Common myeloid progenitor, CD34-positive (primary cell): ENCODE measurements around the gene TNFRSF1A.

ENCODE experiments used
- CTCF ChIA-PET: fragments of 350-600 bp; sonication (Branson Sonifier 250); formaldehyde crosslinking; loops from one replicate; lab custom pipeline; 2021; ENCODE audit warnings: antibody characterized with exemption; lab: Charles Lee
- POLR2A ChIA-PET: fragments of 350-600 bp; sonication (Branson Sonifier 250); formaldehyde crosslinking; loops from one replicate; lab custom pipeline; 2021; ENCODE audit warnings: antibody characterized with exemption; lab: Charles Lee
- DNase-seq, 3 donors: peaks; one replicate each; pipeline versions ENCODE4 v3.0.0 to v3.0.0-alpha.2; 2013
- H3K27ac ChIP-seq, 2 experiments: 1 replicate in 1 of 2; 2 replicates in 1 of 2; pipeline ENCODE4 v1.7.0; 2013; ENCODE audit warnings: inconsistent platforms in 2 of 2, low read length in 2 of 2, mild to moderate bottlenecking in 2 of 2, low read depth in 1 of 2, moderate library complexity in 1 of 2; ENCODE audit not compliant: severe bottlenecking in 2 of 2, insufficient read depth in 1 of 2, poor library complexity in 1 of 2
- H3K27me3 ChIP-seq, 5 experiments: replicated peaks in 2 of 5; 1 replicate in 3 of 5; 2 replicates in 2 of 5; pipeline versions ENCODE4 v1.6.1 to v1.7.0; 2013; ENCODE audit warnings: low read length in 4 of 5, mild to moderate bottlenecking in 2 of 5, moderate library complexity in 2 of 5, inconsistent platforms in 1 of 5; ENCODE audit not compliant: insufficient read depth in 5 of 5, control insufficient read depth in 4 of 5
- H3K36me3 ChIP-seq, 4 experiments: 1 replicate in 2 of 4; 2 replicates in 2 of 4; pipeline versions ENCODE4 v1.6.1 to v1.7.0; 2013; ENCODE audit warnings: low read length in 3 of 4, control low read depth in 1 of 4, mild to moderate bottlenecking in 1 of 4; ENCODE audit not compliant: control insufficient read depth in 4 of 4, insufficient read depth in 4 of 4
- H3K4me1 ChIP-seq, 4 experiments: 1 replicate in 3 of 4; 2 replicates in 1 of 4; pipeline versions ENCODE4 v1.6.1 to v1.7.1; 2013; ENCODE audit warnings: low read length in 3 of 4, mild to moderate bottlenecking in 3 of 4, control low read depth in 1 of 4, inconsistent platforms in 1 of 4, moderate library complexity in 1 of 4; ENCODE audit not compliant: control insufficient read depth in 4 of 4, insufficient read depth in 4 of 4; ENCODE audit errors: control extremely low read depth in 1 of 4
- H3K4me3 ChIP-seq, 7 experiments: 1 replicate in 4 of 7; 2 replicates in 3 of 7; pipeline versions ENCODE4 v1.5.1 to v1.7.0; 2013; ENCODE audit warnings: mild to moderate bottlenecking in 7 of 7, low read length in 6 of 7, moderate library complexity in 6 of 7, inconsistent platforms in 2 of 7, low read depth in 2 of 7, control low read depth in 1 of 7; ENCODE audit not compliant: insufficient read depth in 4 of 7, control insufficient read depth in 1 of 7; ENCODE audit errors: extremely low read depth in 1 of 7
- H3K9me3 ChIP-seq, 5 experiments: 1 replicate in 4 of 5; 2 replicates in 1 of 5; pipeline versions ENCODE4 v1.6.1 to v1.7.1; 2013; ENCODE audit warnings: low read length in 4 of 5, mild to moderate bottlenecking in 2 of 5, inconsistent platforms in 1 of 5, low read depth in 1 of 5, moderate library complexity in 1 of 5; ENCODE audit not compliant: control insufficient read depth in 4 of 5, insufficient read depth in 2 of 5; ENCODE audit errors: control extremely low read depth in 1 of 5
- WGBS: methylation state at CpG from one replicate; pipeline ENCODE4 v1.1.5; 2013; ENCODE audit not compliant: insufficient coverage; 5-methylcytosine and 5-hydroxymethylcytosine counted together

The TNFRSF1A gene

DNA sequence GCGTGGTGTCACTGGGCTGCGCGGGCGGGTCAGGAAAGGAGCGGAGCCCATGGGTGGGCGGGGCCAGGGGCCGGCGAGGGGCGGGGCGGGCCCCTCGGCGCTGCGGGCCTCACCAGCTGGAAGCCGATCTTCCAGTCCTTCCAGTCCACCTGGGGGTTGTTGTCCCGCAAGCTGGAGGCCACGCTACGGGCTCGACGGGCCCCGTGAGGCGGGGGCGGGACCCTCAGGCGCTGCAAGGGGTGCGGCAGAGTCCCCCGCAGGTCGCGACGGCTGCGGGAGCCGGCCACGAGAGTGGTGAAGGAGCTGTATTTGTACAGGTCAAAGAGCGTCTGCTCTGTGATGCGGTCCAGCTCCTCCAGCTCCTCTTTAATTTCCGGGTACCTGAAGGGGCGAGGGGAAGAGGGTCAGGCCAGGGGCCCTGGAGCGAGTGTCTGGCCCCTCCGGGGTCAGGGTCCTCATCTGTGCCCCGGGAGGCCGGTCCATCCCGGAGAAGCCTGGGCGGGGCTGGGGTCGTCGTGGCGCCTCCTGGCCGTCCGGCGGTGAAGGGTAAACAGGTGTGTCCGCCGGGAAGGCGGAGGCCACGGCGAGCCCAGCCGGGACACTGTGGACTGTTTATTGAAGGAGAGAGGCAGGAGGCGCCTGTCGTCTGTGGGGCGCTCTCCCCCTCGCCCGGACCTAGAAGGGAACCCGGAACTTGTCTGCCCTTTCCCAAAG lies 21.6 kb upstream of the TNFRSF1A start:
- ChIA-PET POLR2A (interaction anchor here (0.8 to 1.8 kb wide), 3 partner anchors 18 to 27 kb away, joined by 5 to 12 read pairs (median 5); partner anchors contain the start of gene TNFRSF1A), CTCF (interaction anchor here (0.8 to 7.2 kb wide), 10 partner anchors 10 to 134 kb away, joined by 3 to 84 read pairs (median 7); partner anchors contain the start of genes SCNN1A and TNFRSF1A)
- no peaks in the 10 kb centered on the region for H3K27me3 ChIP-seq
- no peaks in the 10 kb centered on the region for H3K36me3 ChIP-seq
- H3K4me3 ChIP-seq: peak overlapping the region; percentile 72 to 92 (median 79)
- H3K9me3 ChIP-seq: no peaks in the 10 kb centered on the region
- peaks cover 8 to 43% (median 24%) of the 10 kb centered on the region in 4 experiments for H3K4me1 ChIP-seq
- H3K27ac ChIP-seq: peak overlapping the region in 1 of 2 experiments; percentile 76
- DNase-seq: peak; percentile 66 to 83 (median 78)
- WGBS: 2% methylated on average over 48 of the region's 59 CpGs

- peak overlapping the region in 1 of 2 experiments; percentile 76 for H3K27ac ChIP-seq
- no peak for DNase-seq
- no CpG with 5 or more reads among the region's 4 CpGs for WGBS
- H3K9me3 ChIP-seq: no peaks in the 10 kb centered on the region
- ChIA-PET POLR2A (interaction anchor here (0.8 to 1.8 kb wide), 3 partner anchors 17 to 26 kb away, joined by 5 to 12 read pairs (median 5); partner anchors contain the start of gene TNFRSF1A), CTCF (interaction anchor here (0.8 to 7.2 kb wide), 10 partner anchors 9 to 135 kb away, joined by 3 to 84 read pairs (median 7); partner anchors contain the start of genes SCNN1A and TNFRSF1A)
- no peaks in the 10 kb centered on the region for H3K27me3 ChIP-seq
- H3K4me3 ChIP-seq: peak overlapping the region in 5 of 7 experiments; percentile 25 to 92 (median 82)
- peaks cover 4 to 39% (median 20%) of the 10 kb centered on the region in 4 experiments for H3K4me1 ChIP-seq
- no peaks in the 10 kb centered on the region for H3K36me3 ChIP-seq
Observed at GRCh38 chr12:6363010-6363329, 21.1 kb upstream of the TNFRSF1A start.

DNA sequence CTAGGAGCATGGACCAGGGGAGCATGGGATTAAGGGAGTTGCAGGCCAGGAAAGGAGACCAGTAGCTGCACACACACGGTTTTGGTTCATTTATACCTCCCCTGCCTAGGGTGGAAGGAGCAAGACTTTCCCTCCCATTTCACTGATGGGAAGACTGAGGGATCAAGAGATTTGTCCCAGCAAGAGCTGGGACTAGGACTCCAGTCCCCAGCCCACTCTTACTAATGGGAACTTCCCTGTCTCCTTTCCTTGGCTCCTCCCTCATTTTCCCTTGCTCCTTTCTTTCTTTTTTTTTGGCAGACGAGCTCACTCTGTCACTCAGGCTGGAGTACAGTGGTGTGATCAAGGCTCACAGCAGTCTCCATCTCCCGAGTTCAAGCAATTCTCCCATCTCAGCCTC lies 20.5 kb upstream of the TNFRSF1A start:
- no peaks in the 10 kb centered on the region for H3K9me3 ChIP-seq
- H3K4me1 ChIP-seq: peaks cover 2 to 34% (median 15%) of the 10 kb centered on the region in 4 experiments
- WGBS: 100% methylated on average over 2 of the region's 3 CpGs
- no peak for DNase-seq
- H3K36me3 ChIP-seq: no peaks in the 10 kb centered on the region
- no peak overlapping the region for H3K4me3 ChIP-seq
- POLR2A ChIA-PET: interaction anchor here (0.6 to 0.8 kb wide), 2 partner anchors 20 to 288 kb away, joined by 4 to 5 read pairs; partner anchors contain the start of gene TNFRSF1A
- CTCF ChIA-PET: interaction anchor here (1.0 to 7.2 kb wide), 7 partner anchors 9 to 27 kb away, joined by 3 to 84 read pairs (median 8); no protein-coding TSS in a partner anchor
- no peak overlapping the region for H3K27ac ChIP-seq
- H3K27me3 ChIP-seq: no peaks in the 10 kb centered on the region

GRCh38 chr12:6361834-6362233 lies 20.0 kb upstream of the TNFRSF1A start:
- Histone ChIP-seq H3K4me1 (peaks cover 0 to 28% (median 12%) of the 10 kb centered on the region in 4 experiments), H3K27me3 (no peaks in the 10 kb centered on the region), H3K27ac (no peak overlapping the region), H3K9me3 (no peaks in the 10 kb centered on the region), H3K4me3 (no peak overlapping the region), H3K36me3 (no peaks in the 10 kb centered on the region)
- ChIA-PET POLR2A (no interaction called here), CTCF (interaction anchor here (2.2 to 7.2 kb wide), 4 partner anchors 10 to 27 kb away, joined by 8 to 84 read pairs (median 13); no protein-coding TSS in a partner anchor)
- no peak for DNase-seq
- WGBS: 97% methylated on average over 12 of the region's 14 CpGs

DNA sequence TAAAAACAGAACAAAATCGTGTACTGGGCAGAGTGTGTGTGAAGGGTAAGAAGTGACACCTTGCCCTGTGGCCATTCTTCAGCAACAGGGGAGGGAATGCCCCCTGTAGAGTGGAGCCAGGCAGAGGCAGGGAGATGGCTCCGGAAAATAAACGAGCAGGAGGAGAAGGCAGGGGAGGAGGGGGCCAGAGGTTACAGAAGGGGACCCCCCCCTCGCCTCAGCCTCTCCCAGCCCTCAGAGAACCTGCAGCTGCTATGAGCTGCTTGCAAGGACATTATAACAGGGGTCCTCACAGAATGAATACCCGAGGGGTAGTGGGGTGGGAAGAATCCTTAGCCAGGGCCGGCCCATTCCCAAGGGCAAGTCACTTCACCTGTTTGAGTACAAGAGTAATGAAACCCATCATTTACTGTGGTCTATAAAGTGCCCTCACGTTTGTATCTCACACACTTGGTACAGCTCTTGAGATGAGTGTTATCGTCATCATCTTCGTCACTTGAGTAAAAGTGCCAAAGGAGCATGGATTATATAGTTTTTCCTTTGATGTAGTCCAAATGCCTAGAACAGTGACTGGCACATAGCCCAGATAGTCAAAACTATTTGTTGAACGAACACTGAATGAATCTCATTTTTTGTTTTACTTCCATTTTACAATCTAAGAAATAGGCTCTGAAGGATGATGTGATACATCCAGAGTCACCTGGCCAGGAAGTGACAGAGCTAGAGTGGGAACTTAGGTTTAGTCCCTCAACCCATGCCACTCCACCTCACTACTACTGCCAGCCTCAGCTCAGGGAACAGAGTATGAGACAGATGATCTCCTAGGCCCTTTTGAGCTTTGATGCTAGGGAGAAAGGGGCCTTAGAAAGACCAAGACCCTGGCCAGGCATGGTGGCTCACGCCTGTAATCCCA lies 19.0 kb upstream of the TNFRSF1A start:
- Histone ChIP-seq H3K9me3 (no peaks in the 10 kb centered on the region), H3K36me3 (no peaks in the 10 kb centered on the region), H3K4me3 (no peak overlapping the region), H3K27me3 (no peaks in the 10 kb centered on the region), H3K27ac (no peak overlapping the region), H3K4me1 (peaks cover 0 to 29% (median 12%) of the 10 kb centered on the region in 4 experiments)
- no peak for DNase-seq
- WGBS: 92% methylated on average over 10 of the region's 11 CpGs
- CTCF ChIA-PET: interaction anchor here (1.1 to 2.3 kb wide), 2 partner anchors 10 to 34 kb away, joined by 4 to 7 read pairs; no protein-coding TSS in a partner anchor
- POLR2A ChIA-PET: interaction anchor here (0.7 kb wide), 1 partner anchor 15 kb away, joined by 3 read pairs; no protein-coding TSS in a partner anchor

- 91% methylated on average over 7 of the region's 7 CpGs for whole genome bisulfite sequencing
- no peaks in the 10 kb centered on the region for H3K9me3 ChIP-seq
- H3K36me3 ChIP-seq: no peaks in the 10 kb centered on the region
- H3K4me1 ChIP-seq: peaks cover 0 to 32% (median 12%) of the 10 kb centered on the region in 4 experiments
- no peak for DNase-seq
- H3K27ac ChIP-seq: no peak overlapping the region
- POLR2A ChIA-PET: interaction anchor here (0.7 kb wide), 1 partner anchor 15 kb away, joined by 3 read pairs; no protein-coding TSS in a partner anchor
- CTCF ChIA-PET: interaction anchor here (0.7 to 2.3 kb wide), 3 partner anchors 11 to 34 kb away, joined by 4 to 7 read pairs (median 4); no protein-coding TSS in a partner anchor
- no peak overlapping the region for H3K4me3 ChIP-seq
- no peaks in the 10 kb centered on the region for H3K27me3 ChIP-seq
Observed at GRCh38 chr12:6360080-6360571, 18.2 kb upstream of the TNFRSF1A start.
